Neural cell (in vitro differentiated cells): Measurements from ENCODE around the gene CD300LF. TPM values are rescaled to one million over a fixed set of nuclear protein-coding genes. Genes with fewer than 3 reads are reported as not detected.

ENCODE experiments used
- H2AFZ ChIP-seq: fragments of 200-600, 300-800 bp; sonication (generic), shearing (Covaris generic); 2 replicates; pipeline ENCODE4 v1.6.0; 2014; ENCODE audit warnings: low read depth, mild to moderate bottlenecking, antibody characterized with exemption, low read length, moderate library complexity
- H3F3A ChIP-seq: fragments of 200-600 bp; shearing (Covaris generic); 2 replicates; pipeline ENCODE4 v1.6.1; 2016; ENCODE audit warnings: mild to moderate bottlenecking, moderate library complexity, mixed read lengths, antibody characterized with exemption, low read length; ENCODE audit not compliant: insufficient read depth, poor library complexity, severe bottlenecking
- H3K27ac ChIP-seq: fragments of 200-600, 300-800 bp; sonication (generic), shearing (Covaris generic); 2 replicates; pipeline ENCODE4 v1.5.1; 2014; ENCODE audit warnings: mild to moderate bottlenecking, low read length, moderate library complexity
- H3K27me3 ChIP-seq: fragments of 300-800, 200-600 bp; sonication (generic), shearing (Covaris generic); 2 replicates; pipeline ENCODE4 v1.6.0; 2014; ENCODE audit warnings: mild to moderate bottlenecking, low read depth, low read length, moderate library complexity; ENCODE audit not compliant: insufficient read depth
- H3K36me3 ChIP-seq: fragments of 300-800, 200-600 bp; sonication (generic), shearing (Covaris generic); 2 replicates; pipeline ENCODE4 v1.5.1; 2014; ENCODE audit warnings: mild to moderate bottlenecking, antibody characterized with exemption, low read length, moderate library complexity; ENCODE audit not compliant: insufficient read depth
- H3K4me2 ChIP-seq: fragments of 300-800, 200-600 bp; sonication (generic), shearing (Covaris generic); 2 replicates; pipeline ENCODE4 v1.6.0; 2014; ENCODE audit warnings: mild to moderate bottlenecking, low read length
- H3K4me3 ChIP-seq: fragments of 300-800, 200-600 bp; sonication (generic), shearing (Covaris generic); 2 replicates; pipeline ENCODE4 v1.5.1; 2014; ENCODE audit warnings: mild to moderate bottlenecking, low read length, moderate library complexity
- H3K79me2 ChIP-seq: fragments of 200-600 bp; shearing (Covaris generic); replicated peaks from 2 replicates; pipeline ENCODE4 v1.6.0; 2014; ENCODE audit warnings: mild to moderate bottlenecking, low read length, moderate library complexity; ENCODE audit not compliant: insufficient read depth
- H3K9ac ChIP-seq: fragments of 300-800, 200-600 bp; sonication (generic), shearing (Covaris generic); 2 replicates; pipeline ENCODE4 v1.6.1; 2016; ENCODE audit warnings: mild to moderate bottlenecking, low read length, mixed read lengths
- H3K9me2 ChIP-seq: fragments of 200-600 bp; shearing (Covaris generic); 2 replicates; pipeline ENCODE4 v1.6.1; 2016; ENCODE audit warnings: mild to moderate bottlenecking, low read length, mixed read lengths; ENCODE audit not compliant: insufficient read depth
- H3K9me3 ChIP-seq: fragments of 200-600, 300-800 bp; sonication (generic), shearing (Covaris generic); 2 replicates; pipeline ENCODE4 v1.6.1; 2016; ENCODE audit warnings: mild to moderate bottlenecking, mixed run types, low read length, moderate library complexity, mixed read lengths
- H4K20me1 ChIP-seq: fragments of 200-600 bp; shearing (Covaris generic); 2 replicates; pipeline ENCODE4 v1.6.1; 2016; ENCODE audit warnings: mild to moderate bottlenecking, mixed run types; ENCODE audit not compliant: insufficient read depth
- CTCF ChIP-seq: fragments of 450-650 bp; IDR thresholded peaks from 2 replicates; pipeline ENCODE4 v1.5.1; 2014; ENCODE audit warnings: antibody characterized with exemption, mild to moderate bottlenecking, moderate library complexity; ENCODE audit not compliant: poor library complexity, severe bottlenecking
- EP300 ChIP-seq: fragments of 450-650 bp; conservative IDR thresholded peaks from 2 replicates; pipeline ENCODE4 v1.6.1; 2014; ENCODE audit warnings: antibody characterized with exemption, mild to moderate bottlenecking, moderate library complexity; ENCODE audit not compliant: poor library complexity, severe bottlenecking
- EZH2 ChIP-seq: fragments of 200-600, 300-800 bp; shearing (Covaris generic), sonication (generic); IDR thresholded peaks from 2 replicates; pipeline ENCODE4 v1.6.1; 2014; ENCODE audit warnings: antibody characterized with exemption, low read length, borderline replicate concordance, mild to moderate bottlenecking; ENCODE audit not compliant: insufficient read depth, poor library complexity, severe bottlenecking
- MXI1 ChIP-seq: fragments of 450-650 bp; conservative IDR thresholded peaks from 2 replicates; pipeline ENCODE4 v1.6.1; 2014; ENCODE audit warnings: antibody characterized with exemption, mild to moderate bottlenecking; ENCODE audit not compliant: poor library complexity, severe bottlenecking
- POLR2AphosphoS5 ChIP-seq: IDR thresholded peaks from 2 replicates; pipeline ENCODE4 v1.6.1; 2012
- RAD21 ChIP-seq: fragments of 450-650 bp; conservative IDR thresholded peaks from 2 replicates; pipeline ENCODE4 v1.6.1; 2014; ENCODE audit warnings: antibody characterized with exemption, mild to moderate bottlenecking, moderate library complexity
- SMC3 ChIP-seq: fragments of 450-650 bp; conservative IDR thresholded peaks from 2 replicates; pipeline ENCODE4 v1.6.1; 2014; ENCODE audit warnings: antibody characterized with exemption, mild to moderate bottlenecking, moderate library complexity; ENCODE audit not compliant: poor library complexity
- TAF1 ChIP-seq: IDR thresholded peaks from 2 replicates; pipeline ENCODE4 v1.6.1; 2012; ENCODE audit warnings: low read depth
- polyA plus RNA-seq: library from polyadenylated mRNA; depleted of rRNA; stranded (reverse); fragments of >200 nt; gene quantifications from 2 replicates; pipeline ENCODE4 v1.2.3, GENCODE V29; 2014
- TF ChIP-seq, protein P1 (sequence below): IDR thresholded peaks from 2 replicates; pipeline ENCODE4 v1.6.1; 2012; ENCODE audit warnings: borderline replicate concordance

Gene CD300LF
- polyA plus RNA-seq, 1 donor from 2014 or later = not detected

DNA sequence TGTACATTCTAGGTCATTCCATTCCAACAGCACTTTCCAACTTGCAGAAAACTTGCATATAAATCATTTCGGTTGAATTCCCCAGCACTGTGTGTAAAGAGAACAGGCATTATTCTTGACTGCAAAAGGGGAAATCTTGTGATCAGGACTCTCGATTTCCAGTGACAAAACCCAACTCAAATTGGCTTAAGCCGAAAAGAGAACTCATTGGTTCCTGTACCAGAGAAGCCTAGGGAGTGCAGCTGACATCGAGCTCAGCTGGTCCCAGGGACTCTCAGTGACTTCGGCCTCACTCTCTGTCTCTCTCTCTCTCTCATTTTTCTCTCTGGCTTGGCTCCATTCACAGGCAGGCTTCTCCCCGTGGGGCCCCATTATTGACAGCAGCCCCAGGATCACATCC is 30.7 kb downstream of the CD300LF start:
- Histone ChIP-seq H3F3A (no peaks in the 10 kb centered on the region), H3K4me2 (no peak overlapping the region), H3K9ac (no peak overlapping the region), H3K9me2 (no peaks in the 10 kb centered on the region), H3K9me3 (no peaks in the 10 kb centered on the region), H4K20me1 (no peaks in the 10 kb centered on the region), H3K36me3 (no peaks in the 10 kb centered on the region), H3K27me3 (no peaks in the 10 kb centered on the region), H3K4me3 (no peak overlapping the region), H3K79me2 (no peaks in the 10 kb centered on the region), H3K27ac (no peak overlapping the region), H2AFZ (no peak overlapping the region)
- no peak for TF ChIP-seq SMC3
- no peak for TF ChIP-seq MXI1
- TF ChIP-seq EZH2 = no peak

- no peak overlapping the region for H3K9ac ChIP-seq
- no peaks in the 10 kb centered on the region for H4K20me1 ChIP-seq
- no peak overlapping the region for H3K4me3 ChIP-seq
- no peaks in the 10 kb centered on the region for H3K9me3 ChIP-seq
- no peak for TF ChIP-seq SMC3
- TF ChIP-seq RAD21 = no peak
- TF ChIP-seq CTCF = no peak
- no peak for TF ChIP-seq EZH2
- TF ChIP-seq EP300 = no peak
- TF ChIP-seq, protein P1, sequence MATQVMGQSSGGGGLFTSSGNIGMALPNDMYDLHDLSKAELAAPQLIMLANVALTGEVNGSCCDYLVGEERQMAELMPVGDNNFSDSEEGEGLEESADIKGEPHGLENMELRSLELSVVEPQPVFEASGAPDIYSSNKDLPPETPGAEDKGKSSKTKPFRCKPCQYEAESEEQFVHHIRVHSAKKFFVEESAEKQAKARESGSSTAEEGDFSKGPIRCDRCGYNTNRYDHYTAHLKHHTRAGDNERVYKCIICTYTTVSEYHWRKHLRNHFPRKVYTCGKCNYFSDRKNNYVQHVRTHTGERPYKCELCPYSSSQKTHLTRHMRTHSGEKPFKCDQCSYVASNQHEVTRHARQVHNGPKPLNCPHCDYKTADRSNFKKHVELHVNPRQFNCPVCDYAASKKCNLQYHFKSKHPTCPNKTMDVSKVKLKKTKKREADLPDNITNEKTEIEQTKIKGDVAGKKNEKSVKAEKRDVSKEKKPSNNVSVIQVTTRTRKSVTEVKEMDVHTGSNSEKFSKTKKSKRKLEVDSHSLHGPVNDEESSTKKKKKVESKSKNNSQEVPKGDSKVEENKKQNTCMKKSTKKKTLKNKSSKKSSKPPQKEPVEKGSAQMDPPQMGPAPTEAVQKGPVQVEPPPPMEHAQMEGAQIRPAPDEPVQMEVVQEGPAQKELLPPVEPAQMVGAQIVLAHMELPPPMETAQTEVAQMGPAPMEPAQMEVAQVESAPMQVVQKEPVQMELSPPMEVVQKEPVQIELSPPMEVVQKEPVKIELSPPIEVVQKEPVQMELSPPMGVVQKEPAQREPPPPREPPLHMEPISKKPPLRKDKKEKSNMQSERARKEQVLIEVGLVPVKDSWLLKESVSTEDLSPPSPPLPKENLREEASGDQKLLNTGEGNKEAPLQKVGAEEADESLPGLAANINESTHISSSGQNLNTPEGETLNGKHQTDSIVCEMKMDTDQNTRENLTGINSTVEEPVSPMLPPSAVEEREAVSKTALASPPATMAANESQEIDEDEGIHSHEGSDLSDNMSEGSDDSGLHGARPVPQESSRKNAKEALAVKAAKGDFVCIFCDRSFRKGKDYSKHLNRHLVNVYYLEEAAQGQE = no peak
- no peak for TF ChIP-seq POLR2AphosphoS5
- TF ChIP-seq MXI1 = no peak
- no peak for TF ChIP-seq TAF1
- no peak overlapping the region for H3K4me2 ChIP-seq
- H2AFZ ChIP-seq = no peak overlapping the region
- H3K36me3 ChIP-seq = no peaks in the 10 kb centered on the region
- peaks cover 8% of the 10 kb centered on the region for H3K27me3 ChIP-seq
- no peaks in the 10 kb centered on the region for H3F3A ChIP-seq
- no peaks in the 10 kb centered on the region for H3K79me2 ChIP-seq
- no peak overlapping the region for H3K27ac ChIP-seq
- H3K9me2 ChIP-seq = no peaks in the 10 kb centered on the region
These were observed 31.8 kb downstream of the CD300LF start for GRCh38 chr17:74680941-74681340.

GRCh38 chr17:74680213-74680612 is 32.5 kb downstream of the CD300LF start:
- Histone ChIP-seq H3K4me3 (no peak overlapping the region), H3K27me3 (peaks cover 15% of the 10 kb centered on the region), H3K79me2 (no peaks in the 10 kb centered on the region), H4K20me1 (no peaks in the 10 kb centered on the region), H2AFZ (no peak overlapping the region), H3K4me2 (no peak overlapping the region), H3K9me3 (no peaks in the 10 kb centered on the region), H3K9ac (no peak overlapping the region), H3K9me2 (no peaks in the 10 kb centered on the region), H3K27ac (no peak overlapping the region), H3F3A (no peaks in the 10 kb centered on the region), H3K36me3 (no peaks in the 10 kb centered on the region)
- TF ChIP-seq, protein P1 = no peak
- no peak for TF ChIP-seq POLR2AphosphoS5
- no peak for TF ChIP-seq EP300
- TF ChIP-seq TAF1 = no peak
- TF ChIP-seq SMC3 = no peak
